Measurements from ENCODE around the gene OR5AU1. TPM values are rescaled to one million over a fixed set of nuclear protein-coding genes. Genes with fewer than 3 reads are reported as not detected.

The OR5AU1 gene
- total and polyA plus RNA-seq, 2 of the 13 experiments (the other 11 are each of a cell fraction or from before 2014, with no cell fraction given): not detected

DNA sequence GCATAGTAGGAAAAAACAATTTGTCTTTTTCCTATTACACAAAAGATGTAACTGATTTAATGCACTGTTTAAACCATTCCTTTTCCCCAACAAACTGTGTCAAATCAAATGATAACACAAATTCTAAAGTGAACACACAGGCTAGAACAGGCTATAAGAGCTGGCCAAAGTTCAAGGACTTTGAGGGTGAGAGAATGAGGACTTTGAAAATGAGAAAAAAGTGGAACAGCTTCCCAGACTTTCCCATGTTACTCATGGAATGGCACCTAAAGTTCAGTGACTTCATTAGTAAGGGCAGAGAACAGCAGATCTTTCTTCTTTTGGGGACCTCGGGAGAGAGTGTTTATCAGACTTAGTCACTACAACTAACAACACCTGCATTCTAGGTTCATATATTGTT lies 32.4 kb downstream of the OR5AU1 start:
- no peak overlapping the region for H3K4me2 ChIP-seq (ENCODE audit: low read depth, low read length)
- DNase-seq (ENCODE audit: low spot score) (peak; percentile 44), ATAC-seq (peak; percentile 59), FAIRE-seq (no peak)
- no TSS peak for BruUV-seq (replicated peaks)
- no peak overlapping the region for H3K9ac ChIP-seq (ENCODE audit: insufficient read depth, low read depth, low read length)
- no peaks in the 10 kb centered on the region for H3K9me3 ChIP-seq (ENCODE audit: low read length)
- no peaks in the 10 kb centered on the region for H4K20me1 ChIP-seq (ENCODE audit: insufficient read depth, low read length)
- intact Hi-C loops (cut with micrococcal nuclease; ENCODE audit: unreplicated experiment) (no loop called here), in situ Hi-C loops (cut with HindIII; ENCODE audit: extremely low pct_ligation_motif_present, low pct_unique_long_range_greater_than_20kb) (no loop called here)
- ChIA-PET POLR2A (interaction anchor here (0.7 to 1.2 kb wide), 2 partner anchors 18 to 31 kb away, joined by 3 read pairs; no protein-coding TSS in a partner anchor), CTCF (ENCODE audit: low intra/inter-chr PET ratio, low total read pairs) (no interaction called here)
- peaks cover 14% of the 10 kb centered on the region; the same call in 1 of the 2 replicates for H3K4me1 ChIP-seq (ENCODE audit: insufficient read depth, low read length)
- H3K36me3 ChIP-seq (replicated peaks in 1 of 2; ENCODE audit: control insufficient read depth in 1 of 2, insufficient read depth in 2 of 2, low read length in 2 of 2): no peaks in the 10 kb centered on the region
- no peaks in the 10 kb centered on the region for H3K27me3 ChIP-seq (ENCODE audit: control insufficient read depth in 1 of 2, insufficient read depth in 2 of 2, low read length in 2 of 2)
- no peaks in the 10 kb centered on the region for H3K79me2 ChIP-seq (ENCODE audit: insufficient read depth, low read length)
- WGBS (ENCODE audit: low lambda C conversion rate): 6% methylated on average over 1 of the region's 1 CpG
- H3K27ac ChIP-seq (ENCODE audit: extremely low read length, insufficient read depth, low read length): no peak overlapping the region
- no peak overlapping the region for H3K4me3 ChIP-seq (replicated peaks in 1 of 3; ENCODE audit: insufficient read depth in 1 of 3, low read depth in 2 of 3, low read length in 3 of 3)
- no peak overlapping the region for H2AFZ ChIP-seq (ENCODE audit: low read length)
- TF ChIP-seq ZNF784 (CRISPR knock-in tag; IDR thresholded peaks at IDR 0.05; ENCODE audit: borderline replicate concordance) (no peak), SRSF9 (IDR thresholded peaks at IDR 0.05; ENCODE audit: borderline replicate concordance, insufficient read depth, low read depth, low read length, poor library complexity, severe bottlenecking) (no peak), BORCS8-MEF2B (CRISPR knock-in tag; IDR thresholded peaks at IDR 0.05) (no peak), SOX6 (IDR thresholded peaks at IDR 0.05) (no peak), SOX6 (CRISPR knock-in tag; IDR thresholded peaks at IDR 0.05) (0 out of 2 replicates have a peak, but pooled peaks have one; percentile 9), POLR2AphosphoS5 (IDR thresholded peaks at IDR 0.05; ENCODE audit: low read depth, low read length) (no peak), HNF4A (CRISPR knock-in tag; IDR thresholded peaks at IDR 0.05) (peak; percentile 60), LCORL (IDR thresholded peaks at IDR 0.05) (no peak), LCORL (CRISPR knock-in tag; IDR thresholded peaks at IDR 0.05) (no peak), BHLHE40 (IDR thresholded peaks at IDR 0.05; ENCODE audit: low read length) (no peak), TRIM24 (CRISPR knock-in tag; IDR thresholded peaks at IDR 0.05) (no peak), ARID5B (CRISPR knock-in tag; IDR thresholded peaks at IDR 0.05) (peak; percentile 45), NCOR1 (IDR thresholded peaks at IDR 0.05; ENCODE audit: borderline replicate concordance, low read length) (peak; percentile 45; the same call in 1 of the 2 replicates), ZNF205 (CRISPR knock-in tag; IDR thresholded peaks at IDR 0.05) (no peak), REPIN1 (CRISPR knock-in tag; IDR thresholded peaks at IDR 0.05; ENCODE audit: borderline replicate concordance, low read depth) (no peak), ZNF20 (CRISPR knock-in tag; IDR thresholded peaks at IDR 0.05) (no peak)
- TF ChIP-seq, protein P1, sequence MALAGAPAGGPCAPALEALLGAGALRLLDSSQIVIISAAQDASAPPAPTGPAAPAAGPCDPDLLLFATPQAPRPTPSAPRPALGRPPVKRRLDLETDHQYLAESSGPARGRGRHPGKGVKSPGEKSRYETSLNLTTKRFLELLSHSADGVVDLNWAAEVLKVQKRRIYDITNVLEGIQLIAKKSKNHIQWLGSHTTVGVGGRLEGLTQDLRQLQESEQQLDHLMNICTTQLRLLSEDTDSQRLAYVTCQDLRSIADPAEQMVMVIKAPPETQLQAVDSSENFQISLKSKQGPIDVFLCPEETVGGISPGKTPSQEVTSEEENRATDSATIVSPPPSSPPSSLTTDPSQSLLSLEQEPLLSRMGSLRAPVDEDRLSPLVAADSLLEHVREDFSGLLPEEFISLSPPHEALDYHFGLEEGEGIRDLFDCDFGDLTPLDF (CRISPR knock-in tag; IDR thresholded peaks at IDR 0.05): no peak
- TF ChIP-seq, protein P2, sequence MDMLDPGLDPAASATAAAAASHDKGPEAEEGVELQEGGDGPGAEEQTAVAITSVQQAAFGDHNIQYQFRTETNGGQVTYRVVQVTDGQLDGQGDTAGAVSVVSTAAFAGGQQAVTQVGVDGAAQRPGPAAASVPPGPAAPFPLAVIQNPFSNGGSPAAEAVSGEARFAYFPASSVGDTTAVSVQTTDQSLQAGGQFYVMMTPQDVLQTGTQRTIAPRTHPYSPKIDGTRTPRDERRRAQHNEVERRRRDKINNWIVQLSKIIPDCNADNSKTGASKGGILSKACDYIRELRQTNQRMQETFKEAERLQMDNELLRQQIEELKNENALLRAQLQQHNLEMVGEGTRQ (IDR thresholded peaks at IDR 0.05; ENCODE audit: low read depth, low read length): no peak
- TF ChIP-seq, protein P2 (CRISPR knock-in tag; IDR thresholded peaks at IDR 0.05; ENCODE audit: borderline replicate concordance): no peak
